HEK293T (cell line): ENCODE results near the gene LHX6.

Source experiments
- ARNT ChIP-seq: fragments of 450-650 bp; IDR thresholded peaks from 2 replicates; pipeline ENCODE4 v1.6.1; 2017; ENCODE audit warnings: mild to moderate bottlenecking
- CTBP1 ChIP-seq: fragments of 450-650 bp; IDR thresholded peaks from 2 replicates; pipeline ENCODE4 v1.6.1; 2016; ENCODE audit warnings: borderline replicate concordance
- ELF4 ChIP-seq: fragments of 450-650 bp; IDR thresholded peaks from 2 replicates; pipeline ENCODE4 v1.6.1; 2017; ENCODE audit warnings: antibody characterized with exemption
- FOXA1 ChIP-seq: fragments of 450-650 bp; IDR thresholded peaks from 2 replicates; pipeline ENCODE4 v1.6.1; 2016; ENCODE audit warnings: mild to moderate bottlenecking
- FOXK2 ChIP-seq: fragments of 450-650 bp; IDR thresholded peaks from 2 replicates; pipeline ENCODE4 v1.6.1; 2016; ENCODE audit warnings: mild to moderate bottlenecking
- FOXM1 ChIP-seq: fragments of 450-650 bp; IDR thresholded peaks from 2 replicates; pipeline ENCODE4 v1.6.1; 2017; ENCODE audit warnings: mild to moderate bottlenecking, borderline replicate concordance
- HDGF ChIP-seq: fragments of 450-650 bp; IDR thresholded peaks from 2 replicates; pipeline ENCODE4 v1.6.1; 2017; ENCODE audit warnings: antibody characterized with exemption, borderline replicate concordance
- L3MBTL2 ChIP-seq: fragments of 450-650 bp; conservative IDR thresholded peaks from 2 replicates; pipeline ENCODE4 v1.6.1; 2016; ENCODE audit warnings: mild to moderate bottlenecking
- NFRKB ChIP-seq: fragments of 450-650 bp; IDR thresholded peaks from 2 replicates; pipeline ENCODE4 v1.6.1; 2016; ENCODE audit warnings: mild to moderate bottlenecking, moderate library complexity
- PKNOX1 ChIP-seq: fragments of 450-650 bp; IDR thresholded peaks from 2 replicates; pipeline ENCODE4 v1.6.1; 2016
- SP1 ChIP-seq: fragments of 450-650 bp; IDR thresholded peaks from 2 replicates; pipeline ENCODE4 v1.6.1; 2017
- SUZ12 ChIP-seq: fragments of 450-650 bp; IDR thresholded peaks from 2 replicates; pipeline ENCODE4 v1.6.1; 2016; ENCODE audit warnings: mild to moderate bottlenecking
- TARDBP ChIP-seq: fragments of 450-650 bp; IDR thresholded peaks from 2 replicates; pipeline ENCODE4 v1.6.1; 2016

DNA sequence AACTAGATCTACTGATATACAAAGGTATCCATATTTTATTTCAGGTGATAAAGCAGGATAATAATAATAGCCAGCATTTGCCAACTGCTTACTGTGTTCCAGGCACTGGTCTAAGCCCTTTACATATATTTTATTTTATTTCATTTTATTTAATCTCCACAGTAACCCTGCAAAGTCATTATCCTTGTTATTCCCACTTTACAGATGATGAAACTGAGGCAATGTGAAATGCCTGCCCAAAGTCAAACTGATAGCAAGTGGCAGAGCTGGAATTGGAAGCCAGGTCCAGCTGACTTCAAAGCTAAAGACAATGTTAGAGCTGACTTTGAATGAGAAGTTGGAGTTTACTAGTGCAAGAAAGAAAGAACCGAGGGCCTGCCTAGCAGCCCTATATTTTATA, 44.2 kb downstream of the LHX6 start:
- TF ChIP-seq SUZ12: no peak
- no peak for TF ChIP-seq SP1
- TF ChIP-seq ELF4: no peak
- no peak for TF ChIP-seq FOXA1
- TF ChIP-seq CTBP1: no peak
- no peak for TF ChIP-seq HDGF
- no peak for TF ChIP-seq FOXK2
- no peak for TF ChIP-seq ARNT
- TF ChIP-seq L3MBTL2: no peak
- no peak for TF ChIP-seq NFRKB
- TF ChIP-seq PKNOX1: no peak
- TF ChIP-seq TARDBP: no peak
- TF ChIP-seq FOXM1: no peak
